ENCODE measurements around the gene HECW1.

DNA sequence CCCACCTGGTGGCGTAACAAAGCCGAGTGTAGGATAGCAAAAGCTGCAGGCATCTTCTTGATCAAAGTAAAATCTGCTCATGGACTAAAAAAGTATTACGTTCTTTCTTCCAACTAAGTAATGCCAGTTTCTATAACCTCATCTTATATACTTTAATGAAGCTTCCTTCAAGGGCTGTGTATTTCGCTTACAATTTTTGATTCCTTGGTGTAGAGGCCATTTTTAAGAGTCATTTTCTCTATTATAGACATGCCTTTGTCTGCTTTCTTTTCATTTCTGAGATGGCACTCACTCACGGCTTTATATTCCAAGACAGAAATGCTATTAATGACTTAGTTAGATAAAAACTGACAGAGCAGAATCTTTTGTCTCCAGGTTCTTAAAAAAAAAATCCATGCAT, 194.0 kb downstream of the HECW1 start:
- TF ChIP-seq CTCF (IDR thresholded peaks at IDR 0.05) (no peak), EZH2 (IDR thresholded peaks at IDR 0.05) (no peak)

Measured in neural progenitor cell (in vitro differentiated cells).